ENCODE results near the gene ANXA10. TPM values are rescaled to one million over a fixed set of nuclear protein-coding genes. Genes with fewer than 3 reads are reported as not detected.

Gene ANXA10
- total and polyA plus RNA-seq, 12 donors = not detected

- ATAC-seq (no peak), DNase-seq (no peak)
- H3K4me1 ChIP-seq = peaks cover 0 to 7% (median 0%) of the 10 kb centered on the region in 9 donors
- peaks cover 0 to 24% (median 7%) of the 10 kb centered on the region in 11 donors for H3K9me3 ChIP-seq
- no peak overlapping the region for H3K4me3 ChIP-seq
- peaks cover 0 to 3% (median 0%) of the 10 kb centered on the region in 7 donors for H3K27me3 ChIP-seq
- WGBS, 2 donors = 76 to 78% methylated on average over 6 of the region's 6 CpGs
- intact Hi-C loops (cut with DNase I) = loop anchor here in 4 of 10 donors (5.0 to 10.0 kb wide), 4 partner anchors 1130 to 1990 kb away; no protein-coding TSS in a partner anchor
- no peak for TF ChIP-seq CTCF (IDR thresholded peaks at IDR 0.05)
- no peaks in the 10 kb centered on the region for H3K36me3 ChIP-seq
- H3K27ac ChIP-seq = no peak overlapping the region
These were observed 62.4 kb downstream of the ANXA10 start for GRCh38 chr4:168154546-168155277.

- intact Hi-C loops (cut with DNase I) = no loop called here
- Histone ChIP-seq H3K9me3 (peaks cover 0 to 41% (median 11%) of the 10 kb centered on the region in 11 donors), H3K36me3 (no peaks in the 10 kb centered on the region), H3K27ac (no peak overlapping the region), H3K4me3 (no peak overlapping the region), H3K27me3 (no peaks in the 10 kb centered on the region), H3K4me1 (peaks cover 0 to 9% (median 0%) of the 10 kb centered on the region in 9 donors)
- ATAC-seq (peak in 6 of 8 donors; percentile 44 to 93 (median 60)), DNase-seq (no peak)
- TF ChIP-seq CTCF (IDR thresholded peaks at IDR 0.05) = no peak
These were observed 70.3 kb downstream of the ANXA10 start for GRCh38 chr4:168162604-168163003.

- ATAC-seq (peak in 1 of 8 donors; percentile 52), DNase-seq (no peak)
- TF ChIP-seq CTCF (IDR thresholded peaks at IDR 0.05) = no peak
- peaks cover 0 to 9% (median 0%) of the 10 kb centered on the region in 9 donors for H3K4me1 ChIP-seq
- no peak overlapping the region for H3K4me3 ChIP-seq
- 68% methylated on average over 2 of the region's 2 CpGs for WGBS, 2 donors
- intact Hi-C loops (cut with DNase I) = no loop called here
- peaks cover 0 to 39% (median 11%) of the 10 kb centered on the region in 11 donors for H3K9me3 ChIP-seq
- no peaks in the 10 kb centered on the region for H3K27me3 ChIP-seq
- no peaks in the 10 kb centered on the region for H3K36me3 ChIP-seq
- H3K27ac ChIP-seq = no peak overlapping the region
These were observed 70.8 kb downstream of the ANXA10 start for GRCh38 chr4:168163106-168163505.

- WGBS, 2 donors = 77 to 91% methylated on average over 3 of the region's 3 CpGs
- H3K4me3 ChIP-seq = no peak overlapping the region
- H3K4me1 ChIP-seq = peaks cover 0 to 9% (median 0%) of the 10 kb centered on the region in 9 donors
- peaks cover 0 to 30% (median 9%) of the 10 kb centered on the region in 11 donors for H3K9me3 ChIP-seq
- no peaks in the 10 kb centered on the region for H3K27me3 ChIP-seq
- TF ChIP-seq CTCF (IDR thresholded peaks at IDR 0.05) = no peak
- DNase-seq (no peak), ATAC-seq (no peak)
- intact Hi-C loops (cut with DNase I) = no loop called here
- no peaks in the 10 kb centered on the region for H3K36me3 ChIP-seq
- H3K27ac ChIP-seq = no peak overlapping the region
These were observed 71.7 kb downstream of the ANXA10 start for GRCh38 chr4:168164045-168164444.
